ENCODE results near the gene ABHD2.
"Not testable (repeated sequence)": the region's sequence is repeated elsewhere in the genome, so short reads cannot be mapped to it uniquely, and the experiment has no call there.

The ABHD2 gene

DNA sequence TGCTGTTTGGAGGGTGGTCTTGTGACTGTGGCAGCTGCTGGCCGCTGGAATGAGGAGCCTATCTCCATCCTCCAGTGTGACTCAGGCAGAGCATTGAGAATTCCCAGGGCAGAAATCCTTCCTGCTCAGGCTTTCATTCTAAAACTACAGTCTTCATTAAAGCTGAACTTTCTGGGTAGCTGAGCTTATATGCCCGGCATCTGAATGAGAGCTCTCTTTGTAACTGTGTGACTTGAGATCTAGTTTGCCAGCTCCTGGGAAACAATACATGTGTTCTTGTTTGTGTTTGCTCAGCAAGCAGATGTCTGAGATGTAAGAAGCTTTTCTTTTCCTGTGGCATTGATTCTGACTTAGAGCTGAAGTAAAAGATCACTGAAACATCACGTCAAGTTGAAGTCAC is 110.7 kb downstream of the ABHD2 start:
- DNase-seq: no peak

DNA sequence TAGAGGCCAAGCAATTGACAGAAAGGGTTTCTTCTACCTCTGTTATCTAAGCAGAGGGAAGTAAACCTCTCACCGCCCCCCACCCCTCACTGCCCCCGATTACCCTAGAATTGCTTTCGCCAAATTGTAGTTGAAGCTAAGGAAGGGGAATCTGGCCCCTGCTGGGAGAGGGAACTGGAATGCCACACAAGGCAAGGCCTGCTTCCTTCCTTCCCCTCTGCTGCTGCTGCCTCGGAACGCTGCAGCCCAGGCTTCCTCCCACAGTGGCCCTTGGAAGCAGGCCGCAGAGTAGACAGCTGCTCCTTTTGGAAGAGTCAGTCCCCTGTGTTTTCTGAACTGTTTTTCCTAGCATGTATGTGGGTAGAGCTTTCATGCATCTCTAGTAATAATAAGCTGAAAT is 111.5 kb downstream of the ABHD2 start:
- no peak for DNase-seq

DNA sequence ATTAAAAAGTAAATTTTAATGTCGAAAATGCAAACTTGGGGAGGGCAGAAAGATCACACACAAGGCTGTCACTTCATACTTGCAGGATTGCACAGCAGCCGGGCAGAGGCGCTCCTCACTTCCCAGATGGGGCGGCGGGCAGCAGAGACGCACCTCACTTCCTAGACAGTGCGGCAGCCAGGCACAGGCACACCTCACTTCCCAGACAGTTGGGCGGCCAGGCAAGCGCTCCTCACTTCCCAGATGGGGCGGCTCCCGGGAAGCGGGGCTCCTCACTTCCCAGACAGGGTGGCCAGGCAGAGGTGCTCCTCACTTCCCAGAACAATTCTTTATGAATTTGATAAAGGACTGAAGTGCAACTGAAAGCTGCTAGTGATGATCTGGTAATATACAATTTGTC is 111.9 kb downstream of the ABHD2 start:
- DNase-seq: no peak

GRCh38 chr15:89201465-89202005 is 113.3 kb downstream of the ABHD2 start:
- no peak for DNase-seq

DNA sequence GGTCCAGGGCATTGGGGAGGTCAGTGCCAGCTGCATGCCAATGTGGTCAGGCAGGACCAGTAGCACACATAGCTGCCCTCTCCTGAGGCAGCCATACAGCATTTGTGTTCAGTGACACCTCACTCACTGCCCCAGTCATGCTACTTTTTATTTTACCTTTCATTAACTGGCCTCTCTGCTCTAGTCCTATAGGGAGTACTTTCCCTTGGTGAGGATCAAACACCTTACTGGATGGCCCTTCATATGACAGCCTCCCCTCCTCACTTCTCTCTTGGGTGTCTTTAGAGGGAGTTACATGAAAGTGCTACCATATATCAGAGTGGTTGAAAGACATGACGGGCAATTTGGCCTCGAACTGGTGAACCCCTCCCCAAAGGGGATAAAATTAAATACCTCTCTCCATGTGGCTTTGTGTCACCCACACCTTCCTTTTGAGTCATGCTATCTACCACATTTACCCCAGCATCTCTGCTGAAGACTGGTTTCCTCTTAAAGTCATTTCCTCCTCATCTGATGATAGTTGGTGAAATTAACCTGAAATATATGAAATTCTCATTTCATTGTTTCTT is 115.5 kb downstream of the ABHD2 start:
- peak; percentile 68 for DNase-seq

GRCh38 chr15:89205991-89206585 is 117.8 kb downstream of the ABHD2 start:
- no peak for DNase-seq

GRCh38 chr15:89206908-89207331 is 118.7 kb downstream of the ABHD2 start:
- peak; percentile 89 for DNase-seq

- no peak for DNase-seq
Measured at GRCh38 chr15:89208256-89208655, 120.0 kb downstream of the ABHD2 start.

GRCh38 chr15:89209057-89209456 is 120.8 kb downstream of the ABHD2 start:
- DNase-seq: no peak

DNA sequence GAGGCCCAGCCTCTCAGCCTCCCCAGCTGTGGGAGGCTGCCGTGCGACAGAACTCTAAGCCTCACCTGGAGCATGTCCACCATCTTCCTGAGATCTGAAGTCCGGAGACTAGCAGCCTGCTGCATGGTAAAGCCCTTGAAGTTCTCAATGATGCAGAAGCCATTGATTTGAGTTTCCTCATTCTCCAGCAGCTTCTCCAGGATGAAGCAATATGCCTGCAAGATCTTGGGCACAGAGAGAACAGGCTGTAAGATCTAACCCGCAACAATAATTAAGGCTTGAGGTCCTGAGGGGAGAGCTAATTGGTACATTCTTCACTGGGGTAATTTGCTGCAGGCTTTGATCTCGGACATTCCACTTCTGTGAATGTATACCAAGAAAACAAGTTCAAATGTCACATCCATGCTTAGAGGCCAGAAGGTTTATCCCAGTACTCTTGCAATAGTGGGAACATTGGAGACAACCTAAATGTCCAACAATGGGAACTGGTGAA is 123.5 kb downstream of the ABHD2 start:
- DNase-seq: no peak

DNA sequence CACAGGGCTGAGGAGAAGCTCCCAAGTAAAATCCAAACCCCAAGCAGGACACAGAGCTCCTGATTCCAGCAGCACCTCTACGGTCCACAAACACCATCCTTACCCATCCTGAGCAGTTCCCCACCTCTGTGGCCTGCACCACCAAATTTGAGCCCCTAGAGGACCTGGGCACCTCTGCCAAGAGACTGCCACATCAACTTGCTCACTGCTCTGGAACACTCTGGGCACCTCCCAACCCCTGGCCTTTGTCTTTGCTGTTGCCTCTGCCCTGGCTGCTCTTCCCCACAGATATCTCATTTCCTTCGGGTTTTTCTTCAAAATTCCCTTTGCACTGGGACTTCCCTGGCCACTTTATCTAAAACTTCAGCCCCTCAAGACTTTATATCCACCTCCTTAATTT is 127.4 kb downstream of the ABHD2 start:
- no peak for DNase-seq

DNA sequence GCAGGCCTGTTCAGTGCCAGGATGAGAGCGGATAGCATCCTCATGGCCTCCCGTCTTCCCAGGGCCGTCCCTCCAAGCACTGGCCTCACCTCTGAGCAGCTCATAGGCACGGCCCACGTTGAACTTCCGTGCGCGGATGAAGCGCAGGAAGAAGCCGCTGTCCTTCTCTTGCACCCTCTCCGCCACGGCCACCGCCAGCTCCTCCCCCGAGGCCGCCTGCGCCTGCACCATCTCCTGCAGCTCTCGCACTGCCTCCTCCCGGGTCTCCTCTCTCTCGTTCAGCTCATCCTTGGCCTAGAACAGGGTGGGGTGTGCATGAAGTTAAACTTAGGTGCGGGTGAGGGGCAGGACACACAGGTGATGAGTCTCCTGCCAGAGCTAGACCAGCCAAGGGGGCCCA is 128.8 kb downstream of the ABHD2 start:
- no peak for DNase-seq

DNA sequence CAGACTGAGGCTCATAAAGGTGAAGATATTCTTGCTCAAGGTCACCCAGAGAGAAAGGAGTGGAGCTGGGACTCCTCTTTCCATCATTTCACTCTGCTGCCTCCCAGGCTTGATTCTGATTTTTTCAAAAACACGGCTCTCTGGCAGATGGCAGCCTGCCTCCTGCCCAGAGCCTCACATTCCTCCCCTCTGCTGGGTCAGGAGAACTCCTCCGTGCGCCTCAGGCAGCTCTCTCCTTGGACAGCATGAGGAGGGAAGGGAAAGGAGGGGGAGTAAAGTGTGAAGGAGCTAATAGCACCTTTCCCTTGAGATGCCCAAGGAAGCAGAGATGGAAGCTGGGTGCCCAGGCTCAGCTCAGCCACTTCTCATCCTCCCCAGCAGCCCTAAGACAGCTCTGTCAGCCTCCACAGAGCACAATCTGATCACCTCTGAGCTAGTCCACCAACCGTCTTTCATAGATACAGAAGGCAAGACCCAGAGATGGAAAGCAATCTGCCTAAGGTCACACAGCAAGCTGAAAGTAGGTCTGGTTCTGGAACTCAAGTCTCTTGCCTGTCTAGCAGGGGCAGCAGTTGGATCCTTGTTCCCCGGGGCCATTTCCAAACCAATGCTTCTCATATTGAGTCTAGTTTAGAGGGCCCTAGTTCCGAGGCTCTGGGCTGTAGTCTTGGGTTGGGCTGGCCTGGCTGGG is 129.6 kb downstream of the ABHD2 start:
- DNase-seq: no peak

DNA sequence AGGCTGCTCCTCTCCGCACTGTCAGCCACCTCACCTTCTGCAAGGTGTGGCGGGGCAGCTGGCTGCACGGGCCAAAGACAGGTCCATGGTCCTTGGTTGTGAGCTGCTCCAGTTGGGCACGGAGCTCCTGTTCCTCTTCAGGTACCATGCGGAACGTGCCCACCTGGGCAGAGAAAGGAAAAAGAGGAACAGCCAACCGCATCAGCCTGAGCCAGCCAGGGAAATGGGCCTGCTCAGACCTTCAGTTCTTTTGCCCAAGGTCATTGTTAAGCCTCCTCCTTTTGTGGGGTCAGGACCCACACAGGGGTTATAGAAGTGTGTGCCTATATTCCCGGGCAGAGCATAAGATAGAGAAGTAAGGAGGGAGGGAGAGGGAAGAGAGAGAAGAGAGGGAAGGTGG is 130.3 kb downstream of the ABHD2 start:
- no peak for DNase-seq

- no peak for DNase-seq
Measured at GRCh38 chr15:89221543-89221942, 133.3 kb downstream of the ABHD2 start, which contains the start of gene RLBP1. RLBP1 (minus strand) TSS chr15:89221579; CDS start chr15:89218975, 2,604 bp downstream.

DNA sequence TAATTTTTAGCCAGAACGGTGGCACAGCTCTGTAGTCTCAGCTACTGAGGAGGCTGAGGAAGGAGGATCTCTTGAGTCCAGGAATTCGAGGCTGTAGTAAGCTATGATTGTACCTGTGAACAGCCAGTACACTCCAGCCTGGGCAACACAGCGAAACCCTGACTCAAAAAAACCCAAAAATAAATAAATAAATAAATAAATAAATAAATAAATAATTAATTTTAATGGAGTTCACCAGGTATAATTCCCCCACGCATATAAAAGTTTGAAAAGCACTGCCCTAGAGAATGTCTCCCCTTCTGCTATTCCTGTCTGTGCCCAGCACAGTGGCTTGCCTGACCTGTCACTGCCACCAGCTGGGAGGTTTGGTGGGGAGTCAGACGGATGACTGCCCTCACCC is 137.3 kb downstream of the ABHD2 start:
- no peak for DNase-seq

DNA sequence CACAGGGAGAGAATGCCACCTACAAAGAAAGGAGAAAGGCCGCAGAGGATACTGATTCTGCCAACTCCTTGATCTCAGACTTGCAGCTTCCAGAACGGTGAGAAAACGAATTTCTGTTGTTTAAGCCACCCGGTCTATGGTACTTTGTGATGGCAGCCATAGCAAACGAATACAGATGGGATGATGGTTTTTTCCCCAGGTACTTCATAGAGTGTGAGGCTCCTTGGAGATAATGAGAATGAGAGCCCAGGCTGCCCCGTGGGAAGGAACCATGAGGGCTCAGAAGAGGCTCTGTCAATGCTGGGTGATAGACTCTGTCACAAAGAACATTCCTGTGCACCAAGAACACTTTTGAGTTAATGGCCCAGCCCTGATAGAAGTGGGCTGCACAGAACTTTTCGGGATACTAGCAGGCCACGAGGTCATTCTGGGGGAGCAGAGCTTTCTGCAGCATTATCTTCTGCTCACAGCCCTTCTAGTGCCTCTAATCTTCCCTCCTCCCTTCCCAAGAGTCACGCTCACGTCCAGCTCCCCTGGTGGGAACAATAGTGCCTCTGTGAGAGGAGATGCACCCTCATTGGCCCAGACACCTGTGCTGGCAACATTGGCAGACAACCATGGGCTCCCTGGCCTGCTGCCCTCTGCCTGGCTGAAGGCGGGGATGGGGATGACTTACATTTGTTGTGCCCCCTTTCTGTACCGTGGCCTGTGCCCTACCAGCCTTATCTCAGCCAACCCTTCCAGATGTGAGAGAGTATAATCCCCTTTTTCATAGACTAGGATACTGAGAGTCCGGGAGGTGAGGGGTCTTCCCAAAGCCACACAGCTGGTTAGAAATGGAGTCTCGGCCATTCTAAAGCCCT is 138.3 kb downstream of the ABHD2 start:
- no peak for DNase-seq

DNA sequence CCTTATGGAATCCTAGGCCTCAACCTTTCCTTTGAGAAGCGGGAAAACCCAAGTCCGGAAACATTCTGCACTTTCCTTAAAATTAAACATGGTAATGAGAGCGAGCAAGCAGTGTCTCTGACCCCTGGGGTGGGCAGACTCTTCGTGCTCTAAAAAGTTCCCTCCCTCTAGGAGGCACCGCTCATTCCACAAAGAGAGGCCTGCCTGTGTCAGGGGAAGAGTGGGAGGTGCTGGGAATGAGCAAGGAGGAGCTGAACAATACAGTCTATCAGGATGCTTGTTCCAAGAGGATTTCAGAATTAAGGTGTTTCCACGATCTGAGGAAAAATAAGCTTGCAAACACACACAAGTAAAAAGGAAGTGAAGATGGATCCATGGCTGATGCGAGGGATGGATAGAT is 139.2 kb downstream of the ABHD2 start:
- no peak for DNase-seq

DNA sequence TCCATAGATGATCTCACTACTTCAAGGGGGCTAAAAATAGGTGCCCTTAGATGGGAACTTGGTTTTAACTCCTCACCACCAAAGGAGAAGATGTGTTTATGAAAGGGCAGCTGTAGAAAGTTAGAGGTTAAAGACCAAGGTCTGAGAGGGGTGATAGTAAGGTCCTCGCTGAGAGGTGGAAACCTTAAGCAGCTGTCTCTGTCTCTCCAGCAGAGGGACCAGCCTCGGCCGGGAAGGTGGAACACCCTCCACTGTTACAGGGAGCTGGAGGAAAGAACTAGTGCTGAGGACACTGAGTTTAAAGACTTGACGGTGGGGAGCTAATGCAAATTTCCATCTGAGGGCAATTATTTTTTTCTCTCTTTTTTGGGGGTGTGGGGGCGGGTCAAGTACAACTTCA is 142.0 kb downstream of the ABHD2 start:
- no peak for DNase-seq

GRCh38 chr15:89231832-89232231 is 143.6 kb downstream of the ABHD2 start:
- no peak for DNase-seq

DNA sequence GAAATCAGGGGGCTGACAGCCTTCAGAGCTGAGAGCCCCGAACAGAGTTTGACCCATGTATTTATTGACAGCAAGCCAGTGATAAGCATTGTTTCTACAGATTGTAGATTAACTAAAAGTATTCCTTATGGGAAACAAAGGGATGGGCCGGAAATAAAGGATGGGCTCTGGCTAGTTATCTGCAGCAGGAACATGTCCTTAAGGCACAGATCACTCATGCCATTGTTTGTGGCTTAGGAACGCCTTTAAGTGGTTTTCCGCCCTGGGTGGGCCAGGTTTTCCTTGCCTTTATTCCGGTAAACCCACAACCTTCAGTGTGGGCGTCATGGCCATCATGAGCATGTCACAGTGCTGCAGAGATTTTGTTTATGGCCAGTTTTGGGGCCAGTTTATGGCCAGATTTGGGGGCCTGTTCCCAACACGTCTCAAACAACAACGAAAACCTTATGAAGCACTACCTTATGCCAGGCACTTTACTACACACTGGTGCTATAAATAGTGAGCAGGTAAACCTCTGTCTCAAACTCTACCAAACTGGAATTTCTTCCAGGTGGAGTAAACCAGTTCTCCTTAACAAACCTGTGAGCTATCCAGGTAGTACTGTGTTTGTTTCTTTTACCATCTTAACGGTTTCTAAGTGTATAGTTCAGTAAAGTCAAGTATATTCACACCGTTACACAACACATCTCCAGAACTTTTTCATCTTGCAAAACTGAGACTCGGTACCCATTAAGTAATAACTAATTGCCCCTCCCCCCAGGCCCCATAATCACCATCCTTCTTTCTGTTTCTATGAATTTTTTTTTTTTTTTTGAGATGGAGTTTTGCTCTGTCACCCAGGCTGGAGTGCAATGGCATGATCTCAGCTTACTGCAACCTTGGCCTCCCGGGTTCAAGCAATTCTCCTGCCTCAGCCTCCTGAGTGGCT is 151.9 kb downstream of the ABHD2 start:
- not testable (repeated sequence) for DNase-seq
